Measurements from ENCODE around the gene TMEM117. TPM values are rescaled to one million over a fixed set of nuclear protein-coding genes. Genes with fewer than 3 reads are reported as not detected.
"Not testable (repeated sequence)": the region's sequence is repeated elsewhere in the genome, so short reads cannot be mapped to it uniquely, and the experiment has no call there.

TMEM117 gene
- polyA plus RNA-seq, 1 experiment = 4.3 TPM

GRCh38 chr12:44019118-44019517, 183.2 kb downstream of the TMEM117 start:
- no peak overlapping the region for H3K4me3 ChIP-seq (ENCODE audit: low read depth, low read length)
- TF ChIP-seq CTCF (IDR thresholded peaks at IDR 0.05; ENCODE audit: insufficient read depth, low read depth, low read length) = no peak
- POLR2A ChIA-PET = no interaction called here
- H3K36me3 ChIP-seq (ENCODE audit: control insufficient read depth, insufficient read depth, low read length) = no peaks in the 10 kb centered on the region
- H3K27me3 ChIP-seq (ENCODE audit: control insufficient read depth, insufficient read depth, low read length) = no peaks in the 10 kb centered on the region
- no peak for DNase-seq (ENCODE audit: low read depth)
- CTCF ChIA-PET = interaction anchor here (1.0 to 1.1 kb wide), 2 partner anchors 17 to 43 kb away, joined by 3 read pairs; no protein-coding TSS in a partner anchor

DNA sequence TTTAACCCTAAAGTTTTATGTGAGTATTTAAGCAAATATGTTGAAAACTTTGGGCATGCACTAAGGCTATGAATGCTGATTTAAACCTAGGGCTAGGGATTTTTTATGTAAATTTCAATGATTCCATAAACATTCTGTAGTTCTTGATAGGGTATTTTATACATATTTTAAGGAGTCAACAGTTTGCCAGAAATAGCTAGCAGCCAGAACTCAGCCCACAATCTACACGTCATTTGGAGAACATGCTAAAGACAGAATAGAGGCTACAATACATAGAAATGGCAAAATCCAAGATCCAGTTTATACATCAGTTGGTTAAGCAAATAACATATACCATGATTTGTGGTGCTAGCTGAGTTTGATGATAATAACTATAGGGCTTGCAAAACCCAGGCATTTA, 184.7 kb downstream of the TMEM117 start:
- POLR2A ChIA-PET = no interaction called here
- Histone ChIP-seq H3K4me3 (ENCODE audit: low read depth, low read length) (no peak overlapping the region), H3K36me3 (ENCODE audit: control insufficient read depth, insufficient read depth, low read length) (no peaks in the 10 kb centered on the region), H3K27me3 (ENCODE audit: control insufficient read depth, insufficient read depth, low read length) (no peaks in the 10 kb centered on the region)
- DNase-seq (ENCODE audit: low read depth) = no peak
- CTCF ChIA-PET = no interaction called here
- no peak for TF ChIP-seq CTCF (IDR thresholded peaks at IDR 0.05; ENCODE audit: insufficient read depth, low read depth, low read length)

- ChIA-PET CTCF (no interaction called here), POLR2A (no interaction called here)
- no peaks in the 10 kb centered on the region for H3K27me3 ChIP-seq (ENCODE audit: control insufficient read depth, insufficient read depth, low read length)
- DNase-seq (ENCODE audit: low read depth) = no peak
- no peaks in the 10 kb centered on the region for H3K36me3 ChIP-seq (ENCODE audit: control insufficient read depth, insufficient read depth, low read length)
- no peak for TF ChIP-seq CTCF (IDR thresholded peaks at IDR 0.05; ENCODE audit: insufficient read depth, low read depth, low read length)
- no peak overlapping the region for H3K4me3 ChIP-seq (ENCODE audit: low read depth, low read length)
These were observed 185.6 kb downstream of the TMEM117 start for GRCh38 chr12:44021471-44021971.

- ChIA-PET CTCF (no interaction called here), POLR2A (no interaction called here)
- H3K27me3 ChIP-seq (ENCODE audit: control insufficient read depth, insufficient read depth, low read length) = no peaks in the 10 kb centered on the region
- no peaks in the 10 kb centered on the region for H3K36me3 ChIP-seq (ENCODE audit: control insufficient read depth, insufficient read depth, low read length)
- TF ChIP-seq CTCF (IDR thresholded peaks at IDR 0.05; ENCODE audit: insufficient read depth, low read depth, low read length) = no peak
- no peak overlapping the region for H3K4me3 ChIP-seq (ENCODE audit: low read depth, low read length)
- no peak for DNase-seq (ENCODE audit: low read depth)
These were observed 189.6 kb downstream of the TMEM117 start for GRCh38 chr12:44025499-44025898.

GRCh38 chr12:44026046-44026445, 190.2 kb downstream of the TMEM117 start:
- Histone ChIP-seq H3K4me3 (ENCODE audit: low read depth, low read length) (no peak overlapping the region), H3K36me3 (ENCODE audit: control insufficient read depth, insufficient read depth, low read length) (no peaks in the 10 kb centered on the region), H3K27me3 (ENCODE audit: control insufficient read depth, insufficient read depth, low read length) (no peaks in the 10 kb centered on the region)
- no peak for DNase-seq (ENCODE audit: low read depth)
- CTCF ChIA-PET = no interaction called here
- POLR2A ChIA-PET = no interaction called here
- no peak for TF ChIP-seq CTCF (IDR thresholded peaks at IDR 0.05; ENCODE audit: insufficient read depth, low read depth, low read length)

DNA sequence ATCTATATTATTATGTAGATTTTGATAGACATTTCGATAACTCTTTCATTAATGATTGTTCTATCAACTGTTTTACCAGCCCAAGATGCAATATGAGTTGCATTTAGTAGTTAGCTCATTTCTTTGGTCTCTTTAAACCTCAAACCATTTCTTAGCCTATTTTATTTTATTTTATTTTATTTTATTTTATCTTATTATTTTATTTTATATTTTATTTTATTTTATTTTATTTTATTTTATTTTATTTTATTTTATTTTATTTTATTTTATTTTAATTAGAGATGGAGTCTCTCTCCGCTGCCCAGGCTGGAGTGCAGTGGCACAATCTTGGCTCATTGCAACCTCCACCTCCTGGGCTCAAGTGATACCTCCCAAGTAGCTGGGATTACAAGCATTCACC, 191.0 kb downstream of the TMEM117 start:
- DNase-seq (ENCODE audit: low read depth); POLR2A ChIA-PET; CTCF ChIA-PET; H3K4me3 ChIP-seq (ENCODE audit: low read depth, low read length); H3K36me3 ChIP-seq (ENCODE audit: control insufficient read depth, insufficient read depth, low read length); H3K27me3 ChIP-seq (ENCODE audit: control insufficient read depth, insufficient read depth, low read length): not testable (repeated sequence)
